ENCODE measurements around the gene RNU6-1.

RNU6-1 gene

DNA sequence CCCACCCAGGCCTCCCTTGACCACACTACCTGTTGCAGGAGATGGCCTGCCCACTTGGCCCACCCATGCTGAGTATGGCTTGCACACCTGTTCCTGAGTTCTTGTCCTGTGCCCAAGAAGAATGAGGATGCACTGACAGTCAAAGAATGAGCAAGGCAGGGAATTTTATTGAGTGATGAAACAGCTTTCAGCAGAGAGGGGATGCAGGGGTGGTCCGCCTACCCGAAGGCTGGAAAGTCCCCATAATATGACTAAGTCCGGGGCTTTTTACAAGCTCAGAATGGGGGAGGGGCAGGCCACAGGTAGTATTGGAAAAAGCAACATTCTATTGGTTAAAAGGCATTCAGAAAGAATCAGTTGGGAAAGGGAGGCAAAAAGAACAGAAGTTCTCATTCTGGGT lies 29.9 kb upstream of the RNU6-1 start:
- TF ChIP-seq, protein P1, sequence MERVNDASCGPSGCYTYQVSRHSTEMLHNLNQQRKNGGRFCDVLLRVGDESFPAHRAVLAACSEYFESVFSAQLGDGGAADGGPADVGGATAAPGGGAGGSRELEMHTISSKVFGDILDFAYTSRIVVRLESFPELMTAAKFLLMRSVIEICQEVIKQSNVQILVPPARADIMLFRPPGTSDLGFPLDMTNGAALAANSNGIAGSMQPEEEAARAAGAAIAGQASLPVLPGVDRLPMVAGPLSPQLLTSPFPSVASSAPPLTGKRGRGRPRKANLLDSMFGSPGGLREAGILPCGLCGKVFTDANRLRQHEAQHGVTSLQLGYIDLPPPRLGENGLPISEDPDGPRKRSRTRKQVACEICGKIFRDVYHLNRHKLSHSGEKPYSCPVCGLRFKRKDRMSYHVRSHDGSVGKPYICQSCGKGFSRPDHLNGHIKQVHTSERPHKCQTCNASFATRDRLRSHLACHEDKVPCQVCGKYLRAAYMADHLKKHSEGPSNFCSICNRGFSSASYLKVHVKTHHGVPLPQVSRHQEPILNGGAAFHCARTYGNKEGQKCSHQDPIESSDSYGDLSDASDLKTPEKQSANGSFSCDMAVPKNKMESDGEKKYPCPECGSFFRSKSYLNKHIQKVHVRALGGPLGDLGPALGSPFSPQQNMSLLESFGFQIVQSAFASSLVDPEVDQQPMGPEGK (CRISPR knock-in tag; IDR thresholded peaks at IDR 0.05; ENCODE audit: borderline replicate concordance): no peak
- TF ChIP-seq, protein P2, sequence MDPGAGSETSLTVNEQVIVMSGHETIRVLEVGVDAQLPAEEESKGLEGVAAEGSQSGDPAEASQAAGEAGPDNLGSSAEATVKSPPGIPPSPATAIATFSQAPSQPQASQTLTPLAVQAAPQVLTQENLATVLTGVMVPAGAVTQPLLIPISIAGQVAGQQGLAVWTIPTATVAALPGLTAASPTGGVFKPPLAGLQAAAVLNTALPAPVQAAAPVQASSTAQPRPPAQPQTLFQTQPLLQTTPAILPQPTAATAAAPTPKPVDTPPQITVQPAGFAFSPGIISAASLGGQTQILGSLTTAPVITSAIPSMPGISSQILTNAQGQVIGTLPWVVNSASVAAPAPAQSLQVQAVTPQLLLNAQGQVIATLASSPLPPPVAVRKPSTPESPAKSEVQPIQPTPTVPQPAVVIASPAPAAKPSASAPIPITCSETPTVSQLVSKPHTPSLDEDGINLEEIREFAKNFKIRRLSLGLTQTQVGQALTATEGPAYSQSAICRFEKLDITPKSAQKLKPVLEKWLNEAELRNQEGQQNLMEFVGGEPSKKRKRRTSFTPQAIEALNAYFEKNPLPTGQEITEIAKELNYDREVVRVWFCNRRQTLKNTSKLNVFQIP (CRISPR knock-in tag; IDR thresholded peaks at IDR 0.05; ENCODE audit: borderline replicate concordance, low read depth): no peak
- TF ChIP-seq CSDC2 (CRISPR knock-in tag; IDR thresholded peaks at IDR 0.05) (no peak), ZC3H10 (CRISPR knock-in tag; IDR thresholded peaks at IDR 0.05) (no peak), SNAI2 (CRISPR knock-in tag; IDR thresholded peaks at IDR 0.05) (no peak), GLIS3 (CRISPR knock-in tag; IDR thresholded peaks at IDR 0.05) (no peak), ZNF565 (CRISPR knock-in tag; conservative IDR thresholded peaks at IDR 0.05; ENCODE audit: low read depth) (no peak), TCF4 (CRISPR knock-in tag; IDR thresholded peaks at IDR 0.05; ENCODE audit: borderline replicate concordance) (no peak), ESRRG (CRISPR knock-in tag; IDR thresholded peaks at IDR 0.05) (no peak), ZFP30 (CRISPR knock-in tag; IDR thresholded peaks at IDR 0.05) (no peak)
- TF ChIP-seq, protein P3, sequence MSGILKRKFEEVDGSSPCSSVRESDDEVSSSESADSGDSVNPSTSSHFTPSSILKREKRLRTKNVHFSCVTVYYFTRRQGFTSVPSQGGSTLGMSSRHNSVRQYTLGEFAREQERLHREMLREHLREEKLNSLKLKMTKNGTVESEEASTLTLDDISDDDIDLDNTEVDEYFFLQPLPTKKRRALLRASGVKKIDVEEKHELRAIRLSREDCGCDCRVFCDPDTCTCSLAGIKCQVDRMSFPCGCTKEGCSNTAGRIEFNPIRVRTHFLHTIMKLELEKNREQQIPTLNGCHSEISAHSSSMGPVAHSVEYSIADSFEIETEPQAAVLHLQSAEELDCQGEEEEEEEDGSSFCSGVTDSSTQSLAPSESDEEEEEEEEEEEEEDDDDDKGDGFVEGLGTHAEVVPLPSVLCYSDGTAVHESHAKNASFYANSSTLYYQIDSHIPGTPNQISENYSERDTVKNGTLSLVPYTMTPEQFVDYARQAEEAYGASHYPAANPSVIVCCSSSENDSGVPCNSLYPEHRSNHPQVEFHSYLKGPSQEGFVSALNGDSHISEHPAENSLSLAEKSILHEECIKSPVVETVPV (CRISPR knock-in tag; IDR thresholded peaks at IDR 0.05): no peak
- ATAC-seq: no peak

- no peak for ATAC-seq
- no peak for TF ChIP-seq BACH2 (CRISPR knock-in tag; IDR thresholded peaks at IDR 0.05; ENCODE audit: borderline replicate concordance)
- TF ChIP-seq OSR1 (CRISPR knock-in tag; IDR thresholded peaks at IDR 0.05): no peak
- no peak for TF ChIP-seq RARB (CRISPR knock-in tag; IDR thresholded peaks at IDR 0.05)
- TF ChIP-seq SNAI2 (CRISPR knock-in tag; IDR thresholded peaks at IDR 0.05): no peak
- TF ChIP-seq GLIS3 (CRISPR knock-in tag; IDR thresholded peaks at IDR 0.05): no peak
- no peak for TF ChIP-seq ESRRG (CRISPR knock-in tag; IDR thresholded peaks at IDR 0.05)
- no peak for TF ChIP-seq ISL1 (CRISPR knock-in tag; IDR thresholded peaks at IDR 0.05)
- no peak for TF ChIP-seq CSDC2 (CRISPR knock-in tag; IDR thresholded peaks at IDR 0.05)
- no peak for TF ChIP-seq TOX (CRISPR knock-in tag; IDR thresholded peaks at IDR 0.05; ENCODE audit: borderline replicate concordance)
- TF ChIP-seq ZFP30 (CRISPR knock-in tag; IDR thresholded peaks at IDR 0.05): no peak
- TF ChIP-seq, protein P4, sequence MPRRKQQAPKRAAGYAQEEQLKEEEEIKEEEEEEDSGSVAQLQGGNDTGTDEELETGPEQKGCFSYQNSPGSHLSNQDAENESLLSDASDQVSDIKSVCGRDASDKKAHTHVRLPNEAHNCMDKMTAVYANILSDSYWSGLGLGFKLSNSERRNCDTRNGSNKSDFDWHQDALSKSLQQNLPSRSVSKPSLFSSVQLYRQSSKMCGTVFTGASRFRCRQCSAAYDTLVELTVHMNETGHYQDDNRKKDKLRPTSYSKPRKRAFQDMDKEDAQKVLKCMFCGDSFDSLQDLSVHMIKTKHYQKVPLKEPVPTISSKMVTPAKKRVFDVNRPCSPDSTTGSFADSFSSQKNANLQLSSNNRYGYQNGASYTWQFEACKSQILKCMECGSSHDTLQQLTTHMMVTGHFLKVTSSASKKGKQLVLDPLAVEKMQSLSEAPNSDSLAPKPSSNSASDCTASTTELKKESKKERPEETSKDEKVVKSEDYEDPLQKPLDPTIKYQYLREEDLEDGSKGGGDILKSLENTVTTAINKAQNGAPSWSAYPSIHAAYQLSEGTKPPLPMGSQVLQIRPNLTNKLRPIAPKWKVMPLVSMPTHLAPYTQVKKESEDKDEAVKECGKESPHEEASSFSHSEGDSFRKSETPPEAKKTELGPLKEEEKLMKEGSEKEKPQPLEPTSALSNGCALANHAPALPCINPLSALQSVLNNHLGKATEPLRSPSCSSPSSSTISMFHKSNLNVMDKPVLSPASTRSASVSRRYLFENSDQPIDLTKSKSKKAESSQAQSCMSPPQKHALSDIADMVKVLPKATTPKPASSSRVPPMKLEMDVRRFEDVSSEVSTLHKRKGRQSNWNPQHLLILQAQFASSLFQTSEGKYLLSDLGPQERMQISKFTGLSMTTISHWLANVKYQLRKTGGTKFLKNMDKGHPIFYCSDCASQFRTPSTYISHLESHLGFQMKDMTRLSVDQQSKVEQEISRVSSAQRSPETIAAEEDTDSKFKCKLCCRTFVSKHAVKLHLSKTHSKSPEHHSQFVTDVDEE (CRISPR knock-in tag; IDR thresholded peaks at IDR 0.05): no peak
- no peak for TF ChIP-seq ZC3H10 (CRISPR knock-in tag; IDR thresholded peaks at IDR 0.05)
- no peak for TF ChIP-seq ARNTL (CRISPR knock-in tag; IDR thresholded peaks at IDR 0.05; ENCODE audit: borderline replicate concordance, low read depth)
- TF ChIP-seq PPARA (CRISPR knock-in tag; IDR thresholded peaks at IDR 0.05; ENCODE audit: borderline replicate concordance): no peak
- TF ChIP-seq, protein P1 (CRISPR knock-in tag; IDR thresholded peaks at IDR 0.05; ENCODE audit: borderline replicate concordance): no peak
- TF ChIP-seq ZNF8 (CRISPR knock-in tag; IDR thresholded peaks at IDR 0.05): no peak
- TF ChIP-seq, protein P3 (CRISPR knock-in tag; IDR thresholded peaks at IDR 0.05): no peak
Measured at GRCh38 chr15:67865766-67866165, 25.9 kb upstream of the RNU6-1 start.
